B cell (primary cell): ENCODE data around the gene CLIP1. TPM values are rescaled to one million over a fixed set of nuclear protein-coding genes. Genes with fewer than 3 reads are reported as not detected.
A peak's percentile ranks its signal among the peaks of the same experiment; 100 is the strongest.

Source experiments
- ATAC-seq: fragments of 200-7000 bp; cut with Tn5 transposase; one replicate; pipeline ENCODE4 v1.10.0; 2021; ENCODE audit warnings: low read depth, mild to moderate bottlenecking, moderate number of reproducible peaks, moderate library complexity
- CTCF ChIA-PET: fragments of 350-600 bp; sonication (Branson Sonifier 250); formaldehyde crosslinking; loops from one replicate; lab custom pipeline; 2021; ENCODE audit warnings: antibody characterized with exemption, inconsistent platforms; lab: Charles Lee
- POLR2A ChIA-PET: fragments of 350-600 bp; sonication (Branson Sonifier 250); formaldehyde crosslinking; loops from one replicate; lab custom pipeline; 2021; ENCODE audit warnings: antibody characterized with exemption; lab: Charles Lee
- DNase-seq: peaks from one replicate; pipeline ENCODE4 v3.0.0; 2013
- H2AFZ ChIP-seq: 2 replicates; pipeline ENCODE4 v1.6.1; 2012; ENCODE audit warnings: mild to moderate bottlenecking, low read depth, low read length; ENCODE audit not compliant: insufficient read depth, poor library complexity, severe bottlenecking
- H3K27ac ChIP-seq, 2 donors: 1 replicate in 1 of 2; 2 replicates in 1 of 2; pipeline ENCODE4 v1.5.1; 2012 to 2013; ENCODE audit warnings: low read length in 2 of 2, mild to moderate bottlenecking in 2 of 2, moderate library complexity in 1 of 2
- H3K27me3 ChIP-seq, 4 experiments: fragments of 200-600 bp in 1 of 4; sonication (generic) in 1 of 4; replicated peaks in 1 of 4; 1 replicate in 2 of 4; 2 replicates in 2 of 4; pipeline versions ENCODE4 v1.6.1 to v1.7.0; 2013 to 2016; ENCODE audit warnings: low read length in 3 of 4, mild to moderate bottlenecking in 2 of 4, mixed read lengths in 1 of 4, moderate library complexity in 1 of 4; ENCODE audit not compliant: insufficient read depth in 4 of 4, control insufficient read depth in 3 of 4; ENCODE audit errors: control extremely low read depth in 1 of 4
- H3K36me3 ChIP-seq, 2 experiments: replicated peaks in 1 of 2; 1 replicate in 1 of 2; 2 replicates in 1 of 2; pipeline versions ENCODE4 v1.6.1 to v1.7.1; 2013; ENCODE audit warnings: low read length in 1 of 2; ENCODE audit not compliant: insufficient read depth in 2 of 2, control insufficient read depth in 1 of 2; ENCODE audit errors: control extremely low read depth in 1 of 2, extremely low read depth in 1 of 2
- H3K4me1 ChIP-seq, 2 donors: fragments of 200-600 bp in 1 of 2; sonication (generic) in 1 of 2; 1 replicate in 1 of 2; 2 replicates in 1 of 2; pipeline versions ENCODE4 v1.5.1 to v1.6.1; 2013 to 2017; ENCODE audit warnings: low read length in 2 of 2; ENCODE audit not compliant: control insufficient read depth in 2 of 2, insufficient read depth in 2 of 2
- H3K4me2 ChIP-seq: replicated peaks from 2 replicates; pipeline ENCODE3; 2012; ENCODE audit warnings: mild to moderate bottlenecking, low read depth, low read length; ENCODE audit not compliant: poor library complexity, severe bottlenecking
- H3K4me3 ChIP-seq, 5 experiments: fragments of 200-600 bp in 1 of 5; sonication (generic) in 1 of 5; 1 replicate in 3 of 5; 2 replicates in 2 of 5; pipeline versions ENCODE4 v1.5.1 to v1.7.0; 2011 to 2016; ENCODE audit warnings: low read length in 4 of 5, mild to moderate bottlenecking in 4 of 5, low read depth in 2 of 5, control low read depth in 1 of 5, moderate library complexity in 1 of 5; ENCODE audit not compliant: insufficient read depth in 1 of 5; ENCODE audit errors: control extremely low read depth in 1 of 5, extremely low read depth in 1 of 5
- H3K79me2 ChIP-seq: fragments of 200-600 bp; sonication (generic); one replicate; pipeline ENCODE4 v1.6.0; 2016; ENCODE audit warnings: low read length; ENCODE audit not compliant: control insufficient read depth, insufficient read depth
- H3K9ac ChIP-seq: fragments of 200-600 bp; sonication (generic); 2 replicates; pipeline ENCODE4 v1.6.1; 2017; ENCODE audit warnings: mild to moderate bottlenecking, low read length, moderate library complexity
- H3K9me3 ChIP-seq, 3 donors: one replicate each; pipeline versions ENCODE4 v1.6.1 to v1.7.1; 2013; ENCODE audit warnings: low read length in 2 of 3; ENCODE audit not compliant: control insufficient read depth in 2 of 3, insufficient read depth in 1 of 3; ENCODE audit errors: control extremely low read depth in 1 of 3
- H4K20me1 ChIP-seq: 2 replicates; pipeline ENCODE4 v1.6.0; 2012; ENCODE audit warnings: mild to moderate bottlenecking, low read length; ENCODE audit not compliant: insufficient read depth, control insufficient read depth, poor library complexity, severe bottlenecking
- H3K27ac Mint-ChIP-seq: one replicate; pipeline ENCODE4 v1.8.0; 2021; ENCODE audit warnings: mixed read lengths
- H3K27me3 Mint-ChIP-seq: one replicate; pipeline ENCODE4 v1.8.0; 2021; ENCODE audit warnings: mixed read lengths
- H3K4me1 Mint-ChIP-seq: one replicate; pipeline ENCODE4 v1.8.0; 2021; ENCODE audit warnings: mixed read lengths
- H3K4me3 Mint-ChIP-seq: one replicate; pipeline ENCODE4 v1.8.0; 2021; ENCODE audit warnings: mixed read lengths
- H3K9me3 Mint-ChIP-seq: one replicate; pipeline ENCODE4 v1.8.0; 2022; ENCODE audit warnings: mixed read lengths; ENCODE audit not compliant: insufficient read depth
- EZH2 ChIP-seq: IDR thresholded peaks from 2 replicates; pipeline ENCODE4 v1.6.1; 2012; ENCODE audit warnings: borderline replicate concordance, low read depth, mild to moderate bottlenecking, moderate library complexity, low read length; ENCODE audit not compliant: insufficient read depth, poor library complexity, severe bottlenecking
- WGBS: methylation state at CpG from one replicate; pipeline ENCODE4 v1.1.5; 2013; ENCODE audit warnings: missing lambda C conversion rate; ENCODE audit not compliant: insufficient coverage; 5-methylcytosine and 5-hydroxymethylcytosine counted together
- intact Hi-C: fragments of 100-400 bp; cut with micrococcal nuclease; formaldehyde crosslinking; loops from one replicate; pipeline ENCODE4 v1.10.0; 2022
- polyA plus RNA-seq: library from polyadenylated mRNA; depleted of rRNA; stranded (reverse); fragments of >200 nt; gene quantifications from 2 replicates; pipeline ENCODE4 v1.2.3, GENCODE V29; 2012
- total RNA-seq, 2 donors: library from RNA; stranded (reverse); fragments of 120-200 nt in 1 of 2; gene quantifications; 1 replicate in 1 of 2; 2 replicates in 1 of 2; pipeline versions ENCODE4 v1.2.3 to v1.2.4, GENCODE V29; 2013 to 2022
- TF ChIP-seq, protein P1 (sequence below): fragments of 200-600 bp; IDR thresholded peaks from one replicate; pipeline ENCODE4 v1.8.0; 2022; ENCODE audit warnings: antibody characterized with exemption, mild to moderate bottlenecking

CLIP1 gene
- total and polyA plus RNA-seq, 2 donors (not counting 1 experiment from before 2014, with no cell fraction given) = 17.0 to 64.9 TPM

DNA sequence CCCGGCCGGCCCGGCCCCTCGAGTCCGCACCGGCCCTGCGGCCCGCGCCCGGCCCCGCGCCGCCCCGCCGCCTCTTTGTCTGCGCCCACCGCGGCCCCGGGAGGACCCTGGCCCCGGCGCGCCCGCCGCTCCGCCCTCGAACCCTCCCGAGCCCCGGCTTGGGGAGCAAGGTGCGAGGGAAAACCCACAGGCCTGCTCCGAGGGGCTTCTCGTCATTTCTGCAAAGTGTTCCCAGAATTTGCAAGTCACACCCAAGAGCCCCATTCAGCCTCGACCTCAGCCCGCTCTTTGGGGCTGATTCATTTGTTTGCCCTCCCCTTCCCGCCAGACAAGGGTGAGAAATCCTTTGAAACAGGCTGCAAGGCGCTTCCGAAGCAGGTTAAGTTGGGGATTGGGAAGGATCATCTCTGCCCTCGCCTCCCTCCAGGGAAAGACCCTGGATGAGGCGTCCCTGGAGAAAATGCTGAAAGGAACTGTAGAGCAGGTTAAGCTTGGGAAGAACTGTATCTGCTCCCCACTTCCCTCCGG, 325 bp upstream of the CLIP1 start:
- ChIA-PET CTCF (interaction anchor here (0.6 to 6.7 kb wide), 8 partner anchors 9 to 49 kb away, joined by 3 to 65 read pairs (median 6); no protein-coding TSS in a partner anchor), POLR2A (interaction anchor here (0.6 to 1.0 kb wide), 2 partner anchors 15 to 23 kb away, joined by 5 to 8 read pairs; no protein-coding TSS in a partner anchor)
- Histone ChIP-seq H3K36me3 (no peaks in the 10 kb centered on the region), H3K9me3 (no peaks in the 10 kb centered on the region), H3K27ac (peak overlapping the region in 1 of 2 donors; percentile 39), H3K27me3 (no peaks in the 10 kb centered on the region), H3K79me2 (peaks cover 39% of the 10 kb centered on the region), H4K20me1 (peaks cover 5% of the 10 kb centered on the region), H3K4me2 (peak overlapping the region; percentile 85), H3K4me1 (peaks cover 26 to 39% of the 10 kb centered on the region in 2 donors), H3K4me3 (peak overlapping the region; percentile 50 to 61 (median 61)), H2AFZ (peak overlapping the region; percentile 84), H3K9ac (peak overlapping the region; percentile 62)
- peak; percentile 2 for ATAC-seq
- peaks cover 39% of the 10 kb centered on the region for H3K4me1 Mint-ChIP-seq
- 3% methylated on average over 36 of the region's 39 CpGs for WGBS
- DNase-seq = peak; percentile 52
- no peaks in the 10 kb centered on the region for H3K9me3 Mint-ChIP-seq
- TF ChIP-seq, protein P1, sequence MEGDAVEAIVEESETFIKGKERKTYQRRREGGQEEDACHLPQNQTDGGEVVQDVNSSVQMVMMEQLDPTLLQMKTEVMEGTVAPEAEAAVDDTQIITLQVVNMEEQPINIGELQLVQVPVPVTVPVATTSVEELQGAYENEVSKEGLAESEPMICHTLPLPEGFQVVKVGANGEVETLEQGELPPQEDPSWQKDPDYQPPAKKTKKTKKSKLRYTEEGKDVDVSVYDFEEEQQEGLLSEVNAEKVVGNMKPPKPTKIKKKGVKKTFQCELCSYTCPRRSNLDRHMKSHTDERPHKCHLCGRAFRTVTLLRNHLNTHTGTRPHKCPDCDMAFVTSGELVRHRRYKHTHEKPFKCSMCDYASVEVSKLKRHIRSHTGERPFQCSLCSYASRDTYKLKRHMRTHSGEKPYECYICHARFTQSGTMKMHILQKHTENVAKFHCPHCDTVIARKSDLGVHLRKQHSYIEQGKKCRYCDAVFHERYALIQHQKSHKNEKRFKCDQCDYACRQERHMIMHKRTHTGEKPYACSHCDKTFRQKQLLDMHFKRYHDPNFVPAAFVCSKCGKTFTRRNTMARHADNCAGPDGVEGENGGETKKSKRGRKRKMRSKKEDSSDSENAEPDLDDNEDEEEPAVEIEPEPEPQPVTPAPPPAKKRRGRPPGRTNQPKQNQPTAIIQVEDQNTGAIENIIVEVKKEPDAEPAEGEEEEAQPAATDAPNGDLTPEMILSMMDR = no peak
- TF ChIP-seq EZH2 = no peak
- no peaks in the 10 kb centered on the region for H3K27me3 Mint-ChIP-seq
- peak overlapping the region; percentile 85 for H3K27ac Mint-ChIP-seq
- intact Hi-C loops = loop anchor here (1.0 to 5.0 kb wide), 2 partner anchors 23 to 1025 kb away; no protein-coding TSS in a partner anchor
- peak overlapping the region; percentile 90 for H3K4me3 Mint-ChIP-seq
